Measurements from ENCODE around the gene TDG. TPM values are rescaled to one million over a fixed set of nuclear protein-coding genes. Genes with fewer than 3 reads are reported as not detected.

The TDG gene
- total RNA-seq, 1 donor from 2014 or later = 43.6 TPM

GRCh38 chr12:103956509-103957027, 9.1 kb upstream of the TDG start:
- Mint-ChIP-seq H3K4me3 (peak overlapping the region; percentile 88), H3K27ac (peak overlapping the region; percentile 97), H3K36me3 (peaks cover 11% of the 10 kb centered on the region), H3K4me1 (ENCODE audit: unreplicated experiment) (peaks cover 16% of the 10 kb centered on the region), H3K27me3 (no peaks in the 10 kb centered on the region), H3K9me3 (no peaks in the 10 kb centered on the region)
- no peak for DNase-seq (ENCODE audit: extremely low spot score, unreplicated experiment)
- TF ChIP-seq, protein P1, sequence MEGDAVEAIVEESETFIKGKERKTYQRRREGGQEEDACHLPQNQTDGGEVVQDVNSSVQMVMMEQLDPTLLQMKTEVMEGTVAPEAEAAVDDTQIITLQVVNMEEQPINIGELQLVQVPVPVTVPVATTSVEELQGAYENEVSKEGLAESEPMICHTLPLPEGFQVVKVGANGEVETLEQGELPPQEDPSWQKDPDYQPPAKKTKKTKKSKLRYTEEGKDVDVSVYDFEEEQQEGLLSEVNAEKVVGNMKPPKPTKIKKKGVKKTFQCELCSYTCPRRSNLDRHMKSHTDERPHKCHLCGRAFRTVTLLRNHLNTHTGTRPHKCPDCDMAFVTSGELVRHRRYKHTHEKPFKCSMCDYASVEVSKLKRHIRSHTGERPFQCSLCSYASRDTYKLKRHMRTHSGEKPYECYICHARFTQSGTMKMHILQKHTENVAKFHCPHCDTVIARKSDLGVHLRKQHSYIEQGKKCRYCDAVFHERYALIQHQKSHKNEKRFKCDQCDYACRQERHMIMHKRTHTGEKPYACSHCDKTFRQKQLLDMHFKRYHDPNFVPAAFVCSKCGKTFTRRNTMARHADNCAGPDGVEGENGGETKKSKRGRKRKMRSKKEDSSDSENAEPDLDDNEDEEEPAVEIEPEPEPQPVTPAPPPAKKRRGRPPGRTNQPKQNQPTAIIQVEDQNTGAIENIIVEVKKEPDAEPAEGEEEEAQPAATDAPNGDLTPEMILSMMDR (conservative IDR thresholded peaks at IDR 0.05) = no peak

DNA sequence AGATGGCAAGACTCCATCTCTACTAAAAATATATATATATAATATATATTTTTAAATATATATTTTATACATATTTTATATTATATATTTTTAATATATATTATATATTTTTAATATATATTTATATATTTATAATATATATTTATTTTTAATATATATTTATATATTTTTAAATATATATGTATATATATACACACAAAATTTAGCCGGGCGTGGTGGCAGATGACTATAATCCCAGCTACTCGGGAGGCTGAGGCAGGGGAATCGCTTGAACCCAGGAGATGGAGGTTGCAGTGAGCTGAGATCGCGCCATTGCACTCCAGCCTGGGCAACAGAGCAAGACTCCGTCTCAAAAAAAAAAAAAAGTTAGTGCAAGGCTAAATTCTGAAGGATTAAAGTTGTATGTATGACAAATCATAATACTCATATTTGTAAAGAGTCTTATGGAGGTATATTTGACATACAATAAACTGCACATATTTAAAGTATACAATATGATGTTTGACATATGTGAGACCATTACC, 7.7 kb upstream of the TDG start:
- peak overlapping the region; percentile 88 for H3K4me3 Mint-ChIP-seq
- H3K36me3 Mint-ChIP-seq = peaks cover 7% of the 10 kb centered on the region
- peaks cover 21% of the 10 kb centered on the region for H3K4me1 Mint-ChIP-seq (ENCODE audit: unreplicated experiment)
- no peaks in the 10 kb centered on the region for H3K9me3 Mint-ChIP-seq
- H3K27me3 Mint-ChIP-seq = no peaks in the 10 kb centered on the region
- TF ChIP-seq, protein P1 (conservative IDR thresholded peaks at IDR 0.05) = no peak
- DNase-seq (ENCODE audit: extremely low spot score, unreplicated experiment) = no peak
- peak overlapping the region; percentile 97 for H3K27ac Mint-ChIP-seq

DNA sequence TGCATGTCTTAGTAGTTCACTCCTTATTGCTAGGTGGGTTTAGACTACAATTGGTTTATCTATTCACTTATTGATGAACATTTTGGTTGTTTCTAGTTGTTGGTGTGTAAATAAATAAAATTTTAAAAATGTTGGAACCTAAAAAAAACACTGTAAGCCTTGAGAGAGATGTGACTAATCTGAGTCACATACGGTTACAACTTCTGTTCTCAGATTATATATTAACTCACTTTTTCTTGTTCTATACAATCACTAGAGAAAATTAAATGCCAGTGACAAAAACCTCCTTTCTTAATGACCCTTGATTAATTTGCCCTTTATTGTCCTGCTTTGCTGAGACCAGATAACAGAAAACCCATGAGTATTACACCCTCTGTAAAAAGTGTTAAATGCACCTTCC, 7.1 kb upstream of the TDG start:
- Mint-ChIP-seq H3K4me1 (ENCODE audit: unreplicated experiment) (peaks cover 21% of the 10 kb centered on the region), H3K27ac (peak overlapping the region; percentile 68), H3K4me3 (peak overlapping the region; percentile 81), H3K36me3 (peaks cover 6% of the 10 kb centered on the region), H3K27me3 (no peaks in the 10 kb centered on the region), H3K9me3 (no peaks in the 10 kb centered on the region)
- TF ChIP-seq, protein P1 (conservative IDR thresholded peaks at IDR 0.05) = no peak
- no peak for DNase-seq (ENCODE audit: extremely low spot score, unreplicated experiment)

- Mint-ChIP-seq H3K27me3 (no peaks in the 10 kb centered on the region), H3K36me3 (peaks cover 6% of the 10 kb centered on the region), H3K9me3 (no peaks in the 10 kb centered on the region), H3K4me1 (ENCODE audit: unreplicated experiment) (peaks cover 14% of the 10 kb centered on the region), H3K4me3 (no peak overlapping the region), H3K27ac (no peak overlapping the region)
- no peak for DNase-seq (ENCODE audit: extremely low spot score, unreplicated experiment)
- TF ChIP-seq, protein P1 (conservative IDR thresholded peaks at IDR 0.05) = no peak
Observed at GRCh38 chr12:103960616-103961227, 5.0 kb upstream of the TDG start.

DNA sequence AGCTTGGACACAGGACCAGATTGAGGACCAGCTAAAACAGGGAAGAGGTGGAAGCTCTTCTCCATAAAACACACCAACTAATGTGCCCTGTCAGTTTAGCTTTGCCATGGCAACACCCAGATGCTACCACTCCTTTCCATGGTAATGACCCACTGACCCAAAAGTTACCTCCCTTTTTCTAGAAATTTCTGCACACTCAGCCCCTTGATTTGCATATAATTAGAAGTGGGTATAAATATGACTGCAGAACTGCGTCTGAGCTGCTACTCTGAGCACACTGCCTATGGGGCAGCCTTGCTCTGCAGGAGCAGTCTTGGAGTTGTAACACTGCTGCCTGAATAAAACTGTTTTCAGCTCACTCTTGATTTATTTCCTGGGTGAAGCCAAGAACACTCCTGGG, 3.2 kb upstream of the TDG start:
- no peak for DNase-seq (ENCODE audit: extremely low spot score, unreplicated experiment)
- Mint-ChIP-seq H3K27me3 (no peaks in the 10 kb centered on the region), H3K9me3 (no peaks in the 10 kb centered on the region), H3K4me3 (no peak overlapping the region), H3K4me1 (ENCODE audit: unreplicated experiment) (peaks cover 17% of the 10 kb centered on the region), H3K27ac (no peak overlapping the region), H3K36me3 (peaks cover 14% of the 10 kb centered on the region)
- TF ChIP-seq, protein P1 (conservative IDR thresholded peaks at IDR 0.05) = no peak

All from type B pancreatic cell (in vitro differentiated cells).